ENCODE results near the gene CTBP2. TPM values are rescaled to one million over a fixed set of nuclear protein-coding genes. Genes with fewer than 3 reads are reported as not detected.

Gene CTBP2
- total and polyA plus RNA-seq, 2 of the 13 experiments (the other 11 are each of a cell fraction or from before 2014, with no cell fraction given): 0.08 TPM; not detected in 1

DNA sequence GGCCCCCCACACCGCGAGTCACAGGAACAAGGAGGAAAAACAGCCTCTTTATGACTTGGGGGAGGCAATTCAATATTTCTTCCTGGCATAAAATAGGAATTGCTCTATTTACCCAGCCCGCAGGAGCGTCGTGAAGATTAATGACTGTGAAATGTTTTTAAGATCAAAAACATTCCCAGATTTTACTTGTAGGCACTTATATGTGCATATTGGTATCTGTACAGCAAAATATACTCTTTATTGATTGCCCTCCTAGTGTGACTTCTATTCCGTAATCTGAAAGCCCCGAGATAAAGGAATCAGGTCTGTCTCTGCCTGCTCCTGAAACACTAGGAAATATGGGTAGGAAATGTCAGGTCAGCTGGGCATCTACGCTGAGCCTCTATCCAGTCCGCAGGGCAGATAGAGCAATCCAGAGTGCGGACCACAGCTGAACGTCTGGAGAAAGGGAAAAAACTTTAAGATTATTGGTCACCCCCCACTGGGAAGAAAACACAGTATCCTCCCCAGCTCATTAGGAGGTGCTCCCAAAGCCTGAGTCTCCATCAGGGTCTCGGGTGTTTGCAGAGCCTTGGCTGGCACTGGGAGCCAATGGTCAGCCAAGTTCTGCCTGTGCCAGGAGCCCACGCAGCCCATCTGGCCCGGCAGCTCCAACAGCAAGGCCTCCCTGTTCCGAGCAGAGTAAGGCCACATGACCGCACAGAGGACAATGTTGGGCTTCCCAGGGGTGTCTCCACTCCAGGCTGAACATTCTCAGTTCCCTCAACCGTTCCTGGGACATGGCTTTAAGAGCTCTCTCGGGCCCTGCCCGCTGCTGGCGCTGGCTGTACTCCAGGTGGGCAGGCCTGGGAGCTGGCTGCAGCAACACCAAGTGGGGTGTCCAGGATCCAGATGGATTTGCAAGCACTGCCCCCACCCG lies 7.7 kb downstream of the CTBP2 start:
- no peak for DNase-seq (ENCODE audit: low spot score)
- intact Hi-C loops (cut with micrococcal nuclease; ENCODE audit: unreplicated experiment) (no loop called here), in situ Hi-C loops (cut with HindIII; ENCODE audit: extremely low pct_ligation_motif_present, low pct_unique_long_range_greater_than_20kb) (no loop called here)
- H3K79me2 ChIP-seq (ENCODE audit: insufficient read depth, low read length): no peaks in the 10 kb centered on the region
- no peaks in the 10 kb centered on the region for H3K36me3 ChIP-seq (replicated peaks in 1 of 2; ENCODE audit: control insufficient read depth in 1 of 2, insufficient read depth in 2 of 2, low read length in 2 of 2)
- peaks cover 6% of the 10 kb centered on the region; the same call in 1 of the 2 replicates for H3K4me1 ChIP-seq (ENCODE audit: insufficient read depth, low read length)
- H3K27me3 ChIP-seq (ENCODE audit: control insufficient read depth in 1 of 2, insufficient read depth in 2 of 2, low read length in 2 of 2): peaks cover 18 to 80% of the 10 kb centered on the region in 2 experiments; a peak in 4 of 5 replicates
- 48% methylated on average over 10 of the region's 21 CpGs for WGBS (ENCODE audit: low lambda C conversion rate)
- no peak overlapping the region for H3K27ac ChIP-seq (ENCODE audit: extremely low read length, insufficient read depth, low read length)
- ChIA-PET CTCF (ENCODE audit: low intra/inter-chr PET ratio, low total read pairs) (no interaction called here), POLR2A (no interaction called here)
- ATAC-seq: peak; percentile 35; the same call in 2 of the 3 replicates
- no peak overlapping the region for H3K4me2 ChIP-seq (ENCODE audit: low read depth, low read length)
- H4K20me1 ChIP-seq (ENCODE audit: insufficient read depth, low read length): no peaks in the 10 kb centered on the region
- H3K9ac ChIP-seq (ENCODE audit: insufficient read depth, low read depth, low read length): no peak overlapping the region
- no peak for FAIRE-seq
- BruUV-seq (replicated peaks): no TSS peak
- TF ChIP-seq ZNF75D (CRISPR knock-in tag; IDR thresholded peaks at IDR 0.05; ENCODE audit: borderline replicate concordance): no peak
- TF ChIP-seq SETDB1 (CRISPR knock-in tag; IDR thresholded peaks at IDR 0.05; ENCODE audit: borderline replicate concordance): no peak
- no peak for TF ChIP-seq PHF8 (CRISPR knock-in tag; IDR thresholded peaks at IDR 0.05)
- no peak for TF ChIP-seq KLF11 (CRISPR knock-in tag; IDR thresholded peaks at IDR 0.05)
- TF ChIP-seq ZNF383 (CRISPR knock-in tag; IDR thresholded peaks at IDR 0.05; ENCODE audit: borderline replicate concordance): no peak
- no peak for TF ChIP-seq RAD21 (CRISPR knock-in tag; IDR thresholded peaks at IDR 0.05)
- TF ChIP-seq ZNF317 (CRISPR knock-in tag; IDR thresholded peaks at IDR 0.05): no peak
- TF ChIP-seq ZFAT (CRISPR knock-in tag; conservative IDR thresholded peaks at IDR 0.05): no peak
- TF ChIP-seq ZNF839 (CRISPR knock-in tag; IDR thresholded peaks at IDR 0.05; ENCODE audit: borderline replicate concordance): no peak
- TF ChIP-seq, protein P1, sequence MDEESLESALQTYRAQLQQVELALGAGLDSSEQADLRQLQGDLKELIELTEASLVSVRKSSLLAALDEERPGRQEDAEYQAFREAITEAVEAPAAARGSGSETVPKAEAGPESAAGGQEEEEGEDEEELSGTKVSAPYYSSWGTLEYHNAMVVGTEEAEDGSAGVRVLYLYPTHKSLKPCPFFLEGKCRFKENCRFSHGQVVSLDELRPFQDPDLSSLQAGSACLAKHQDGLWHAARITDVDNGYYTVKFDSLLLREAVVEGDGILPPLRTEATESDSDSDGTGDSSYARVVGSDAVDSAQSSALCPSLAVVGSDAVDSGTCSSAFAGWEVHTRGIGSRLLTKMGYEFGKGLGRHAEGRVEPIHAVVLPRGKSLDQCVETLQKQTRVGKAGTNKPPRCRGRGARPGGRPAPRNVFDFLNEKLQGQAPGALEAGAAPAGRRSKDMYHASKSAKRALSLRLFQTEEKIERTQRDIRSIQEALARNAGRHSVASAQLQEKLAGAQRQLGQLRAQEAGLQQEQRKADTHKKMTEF (CRISPR knock-in tag; IDR thresholded peaks at IDR 0.05): no peak
- TF ChIP-seq, protein P2, sequence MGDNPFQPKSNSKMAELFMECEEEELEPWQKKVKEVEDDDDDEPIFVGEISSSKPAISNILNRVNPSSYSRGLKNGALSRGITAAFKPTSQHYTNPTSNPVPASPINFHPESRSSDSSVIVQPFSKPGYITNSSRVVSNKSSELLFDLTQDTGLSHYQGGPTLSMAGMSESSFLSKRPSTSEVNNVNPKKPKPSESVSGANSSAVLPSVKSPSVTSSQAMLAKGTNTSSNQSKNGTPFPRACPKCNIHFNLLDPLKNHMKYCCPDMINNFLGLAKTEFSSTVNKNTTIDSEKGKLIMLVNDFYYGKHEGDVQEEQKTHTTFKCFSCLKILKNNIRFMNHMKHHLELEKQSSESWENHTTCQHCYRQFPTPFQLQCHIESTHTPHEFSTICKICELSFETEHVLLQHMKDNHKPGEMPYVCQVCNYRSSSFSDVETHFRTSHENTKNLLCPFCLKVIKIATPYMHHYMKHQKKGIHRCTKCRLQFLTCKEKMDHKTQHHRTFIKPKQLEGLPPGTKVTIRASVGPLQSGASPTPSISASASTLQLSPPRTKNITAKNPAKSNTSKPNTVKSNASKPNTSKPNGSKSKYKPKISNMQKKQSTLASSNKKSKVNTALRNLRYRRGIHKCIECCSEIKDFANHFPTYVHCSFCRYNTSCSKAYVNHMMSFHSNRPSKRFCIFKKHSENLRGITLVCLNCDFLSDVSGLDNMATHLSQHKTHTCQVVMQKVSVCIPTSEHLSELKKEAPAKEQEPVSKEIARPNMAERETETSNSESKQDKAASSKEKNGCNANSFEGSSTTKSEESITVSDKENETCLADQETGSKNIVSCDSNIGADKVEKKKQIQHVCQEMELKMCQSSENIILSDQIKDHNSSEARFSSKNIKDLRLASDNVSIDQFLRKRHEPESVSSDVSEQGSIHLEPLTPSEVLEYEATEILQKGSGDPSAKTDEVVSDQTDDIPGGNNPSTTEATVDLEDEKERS (CRISPR knock-in tag; IDR thresholded peaks at IDR 0.05): no peak
- TF ChIP-seq CAMTA2 (CRISPR knock-in tag; IDR thresholded peaks at IDR 0.05; ENCODE audit: borderline replicate concordance): no peak
- no peak overlapping the region for H2AFZ ChIP-seq (ENCODE audit: low read length)
- H3K4me3 ChIP-seq (replicated peaks in 1 of 3; ENCODE audit: insufficient read depth in 1 of 3, low read depth in 2 of 3, low read length in 3 of 3): no peak overlapping the region
- H3K9me3 ChIP-seq (ENCODE audit: low read length): no peaks in the 10 kb centered on the region

Measured in HepG2 (cell line).